AG10803 (cell line): Measurements from ENCODE around the gene RAI1.
"Not testable (repeated sequence)": the region's sequence is repeated elsewhere in the genome, so short reads cannot be mapped to it uniquely, and the experiment has no call there.

Source experiments
- DNase-seq: peaks from one replicate; pipeline ENCODE4 v3.0.0; 2010; ENCODE audit warnings: low read depth
- H3K4me3 ChIP-seq: 2 replicates; pipeline ENCODE4 v1.5.1; 2011; ENCODE audit warnings: mild to moderate bottlenecking, low read length, control low read depth
- TF ChIP-seq, protein P1 (sequence below): conservative IDR thresholded peaks from 2 replicates; pipeline ENCODE4 v1.5.1; 2011; ENCODE audit warnings: mild to moderate bottlenecking, low read length, control low read depth, inconsistent platforms

Gene RAI1

DNA sequence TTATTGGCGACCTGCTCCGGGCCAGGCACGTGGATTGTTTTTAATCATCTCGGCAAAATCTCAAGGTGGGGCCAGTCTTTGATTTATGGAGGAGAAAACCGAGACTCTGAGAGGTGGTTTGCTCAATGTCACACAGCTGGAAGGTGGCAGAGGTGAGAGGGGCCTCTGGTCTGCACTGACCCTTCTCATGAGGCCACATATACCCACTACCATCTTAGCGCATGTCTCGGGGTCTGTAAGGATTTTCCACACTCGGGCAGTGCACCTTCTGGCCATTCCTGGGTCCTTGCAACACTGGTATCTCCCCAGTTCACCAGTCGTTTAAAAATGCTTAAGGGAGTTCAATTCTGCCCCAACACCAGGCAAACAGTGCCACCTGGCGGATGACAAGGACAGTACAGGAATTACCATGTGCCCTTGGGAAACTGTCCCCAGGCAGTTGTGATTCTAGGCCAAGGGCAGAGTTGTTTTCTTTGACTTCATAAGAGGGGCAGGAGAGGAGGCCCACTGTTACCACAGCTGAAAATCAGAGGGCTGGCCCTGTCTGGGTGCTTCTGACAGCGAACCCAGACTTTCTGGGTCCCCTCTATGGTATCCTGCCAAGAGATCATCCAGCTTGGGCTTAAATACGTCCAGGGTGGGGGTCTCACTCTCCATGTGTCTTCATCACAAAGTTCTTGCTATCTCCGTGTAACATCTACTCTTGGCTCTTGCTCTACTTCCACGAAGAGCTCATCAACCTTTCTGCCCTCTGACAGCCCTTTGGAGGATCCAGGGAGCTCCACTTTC lies 39.4 kb upstream of the RAI1 start:
- H3K4me3 ChIP-seq: no peak overlapping the region
- TF ChIP-seq, protein P1, sequence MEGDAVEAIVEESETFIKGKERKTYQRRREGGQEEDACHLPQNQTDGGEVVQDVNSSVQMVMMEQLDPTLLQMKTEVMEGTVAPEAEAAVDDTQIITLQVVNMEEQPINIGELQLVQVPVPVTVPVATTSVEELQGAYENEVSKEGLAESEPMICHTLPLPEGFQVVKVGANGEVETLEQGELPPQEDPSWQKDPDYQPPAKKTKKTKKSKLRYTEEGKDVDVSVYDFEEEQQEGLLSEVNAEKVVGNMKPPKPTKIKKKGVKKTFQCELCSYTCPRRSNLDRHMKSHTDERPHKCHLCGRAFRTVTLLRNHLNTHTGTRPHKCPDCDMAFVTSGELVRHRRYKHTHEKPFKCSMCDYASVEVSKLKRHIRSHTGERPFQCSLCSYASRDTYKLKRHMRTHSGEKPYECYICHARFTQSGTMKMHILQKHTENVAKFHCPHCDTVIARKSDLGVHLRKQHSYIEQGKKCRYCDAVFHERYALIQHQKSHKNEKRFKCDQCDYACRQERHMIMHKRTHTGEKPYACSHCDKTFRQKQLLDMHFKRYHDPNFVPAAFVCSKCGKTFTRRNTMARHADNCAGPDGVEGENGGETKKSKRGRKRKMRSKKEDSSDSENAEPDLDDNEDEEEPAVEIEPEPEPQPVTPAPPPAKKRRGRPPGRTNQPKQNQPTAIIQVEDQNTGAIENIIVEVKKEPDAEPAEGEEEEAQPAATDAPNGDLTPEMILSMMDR: peak; percentile 91
- DNase-seq: peak; percentile 76

- DNase-seq, H3K4me3 ChIP-seq: not testable (repeated sequence)
Measured at GRCh38 chr17:17645148-17645547, 36.1 kb upstream of the RAI1 start.

GRCh38 chr17:17645961-17646360 lies 35.3 kb upstream of the RAI1 start:
- TF ChIP-seq, protein P1: no peak
- H3K4me3 ChIP-seq: no peak overlapping the region
- peak; percentile 53 for DNase-seq

DNA sequence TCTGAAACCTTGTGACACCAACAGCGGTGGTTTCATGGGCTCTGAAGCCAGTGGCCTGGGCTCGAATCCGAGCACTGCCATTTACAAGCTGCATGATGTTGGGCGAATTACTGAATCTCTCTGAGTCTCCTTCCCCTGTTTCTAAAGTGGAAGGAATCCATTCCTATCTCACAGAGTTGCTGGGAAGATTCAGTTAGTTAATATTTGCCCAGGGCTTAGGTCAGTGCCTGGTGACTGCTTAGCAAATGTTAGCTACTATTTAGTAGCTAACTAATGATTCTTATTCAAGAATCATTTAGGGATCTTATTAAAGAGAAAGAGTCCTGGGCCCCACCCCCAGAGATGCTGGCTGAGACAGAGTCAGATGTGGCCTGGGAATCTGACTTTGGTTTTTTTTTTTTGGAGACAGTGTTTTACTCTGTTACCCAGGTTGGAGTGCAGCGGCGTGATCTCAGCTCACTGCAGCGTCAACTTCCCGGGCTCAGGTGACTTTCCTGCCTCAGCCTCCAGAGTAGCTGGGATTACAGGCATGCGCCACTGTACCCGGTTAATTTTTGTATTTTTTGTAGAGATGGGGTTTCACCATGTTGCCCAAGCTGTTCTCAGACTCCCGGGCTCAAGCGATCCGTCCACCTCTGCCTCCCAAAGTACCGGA lies 33.6 kb upstream of the RAI1 start:
- H3K4me3 ChIP-seq: no peak overlapping the region
- TF ChIP-seq, protein P1: no peak
- DNase-seq: no peak

GRCh38 chr17:17648762-17649161 lies 32.5 kb upstream of the RAI1 start:
- no peak overlapping the region for H3K4me3 ChIP-seq
- TF ChIP-seq, protein P1: no peak
- peak; percentile 24 for DNase-seq

- no peak overlapping the region for H3K4me3 ChIP-seq
- TF ChIP-seq, protein P1: no peak
- no peak for DNase-seq
Measured at GRCh38 chr17:17650959-17651358, 30.3 kb upstream of the RAI1 start.

DNA sequence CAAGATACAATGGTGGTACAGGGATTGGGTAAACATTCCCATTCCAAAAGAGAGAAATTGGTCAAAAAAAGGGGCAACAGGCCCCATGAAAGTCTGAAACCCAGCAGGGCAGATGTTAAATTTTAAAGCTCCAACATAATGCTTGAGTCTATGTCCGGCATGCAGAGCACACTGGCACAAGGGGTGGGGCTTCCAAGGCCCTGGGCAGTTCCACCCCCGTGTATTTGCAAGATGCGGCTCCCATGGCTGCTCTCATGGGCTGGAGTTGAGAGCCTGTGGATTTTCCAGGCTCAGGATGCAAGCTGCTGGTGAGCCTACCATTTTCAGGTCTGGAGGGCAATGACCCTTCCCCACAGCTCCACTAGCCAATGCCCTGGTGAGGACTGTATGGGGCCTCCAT lies 27.9 kb upstream of the RAI1 start:
- no peak for DNase-seq
- no peak overlapping the region for H3K4me3 ChIP-seq
- TF ChIP-seq, protein P1: no peak
